HG02759 (cell line): ENCODE results near the gene C6orf47.

ENCODE experiments used
- ATAC-seq: cut with Tn5 transposase; IDR thresholded peaks from one replicate; pipeline ENCODE4 v1.9.1; 2021; ENCODE audit warnings: mild to moderate bottlenecking, moderate library complexity; ENCODE audit not compliant: unreplicated experiment

C6orf47 gene

GRCh38 chr6:31617010-31617409, 43.6 kb downstream of the C6orf47 start:
- no peak for ATAC-seq

DNA sequence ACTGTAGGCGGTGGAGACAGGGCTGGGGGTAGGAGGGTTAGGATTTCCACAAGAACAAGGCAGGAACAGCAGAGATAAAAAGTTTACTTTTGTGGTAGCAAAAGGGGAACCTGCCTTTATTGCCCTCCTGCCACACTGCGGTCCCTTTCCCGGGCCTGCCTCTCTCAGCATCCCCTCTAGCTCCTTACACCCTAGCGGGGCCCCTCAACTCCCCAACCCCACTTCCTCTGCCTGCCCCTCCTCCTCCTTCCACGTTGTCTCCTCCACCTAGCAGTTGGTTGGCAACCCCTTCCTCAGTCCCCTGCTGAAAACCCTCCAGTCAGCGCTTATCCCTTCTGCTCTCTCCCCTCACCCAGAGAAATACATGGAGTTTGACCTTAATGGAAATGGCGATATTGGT, 44.8 kb downstream of the C6orf47 start:
- no peak for ATAC-seq

GRCh38 chr6:31614684-31615578, 45.6 kb downstream of the C6orf47 start, which contains the start of gene AIF1:
Gene AIF1 (plus strand): TSS chr6:31615234. CDS start chr6:31615330, 96 bp downstream.
- ATAC-seq: no peak

GRCh38 chr6:31614075-31614619, 46.4 kb downstream of the C6orf47 start:
- no peak for ATAC-seq

GRCh38 chr6:31610968-31611367, 49.6 kb downstream of the C6orf47 start:
- ATAC-seq: no peak

GRCh38 chr6:31609519-31610406, 50.8 kb downstream of the C6orf47 start:
- no peak for ATAC-seq
